ENCODE results near the gene LMF2.

LMF2 gene

GRCh38 chr22:50482107-50483074, 25.1 kb downstream of the LMF2 start:
- DNase-seq (ENCODE audit: low read depth): no peak

GRCh38 chr22:50481440-50482106, 25.9 kb downstream of the LMF2 start, which contains the start of gene ADM2:
ADM2 (plus strand) TSS chr22:50481543; CDS start chr22:50481848, 305 bp downstream.
- peak; percentile 50 for DNase-seq (ENCODE audit: low read depth)

- DNase-seq (ENCODE audit: low read depth): no peak
Measured at GRCh38 chr22:50481045-50481439, 26.5 kb downstream of the LMF2 start.

GRCh38 chr22:50479721-50480120, 27.8 kb downstream of the LMF2 start:
- DNase-seq (ENCODE audit: low read depth): no peak

- no peak for DNase-seq (ENCODE audit: low read depth)
Measured at GRCh38 chr22:50477923-50478322, 29.6 kb downstream of the LMF2 start.

- DNase-seq (ENCODE audit: low read depth): no peak
Measured at GRCh38 chr22:50476868-50477267, 30.6 kb downstream of the LMF2 start.

GRCh38 chr22:50475652-50476002, 31.9 kb downstream of the LMF2 start:
- no peak for DNase-seq (ENCODE audit: low read depth)

- DNase-seq (ENCODE audit: low read depth): peak; percentile 83
Measured at GRCh38 chr22:50474710-50475651, 32.5 kb downstream of the LMF2 start, which contains the start of gene SBF1. SBF1 (minus strand) TSS chr22:50475035; CDS start chr22:50474840, 195 bp downstream.

GRCh38 chr22:50473855-50474671, 33.4 kb downstream of the LMF2 start:
- no peak for DNase-seq (ENCODE audit: low read depth)

- peak; percentile 44 for DNase-seq (ENCODE audit: low read depth)
Measured at GRCh38 chr22:50473088-50473487, 34.4 kb downstream of the LMF2 start.

GRCh38 chr22:50471962-50472361, 35.5 kb downstream of the LMF2 start:
- DNase-seq (ENCODE audit: low read depth): no peak

- DNase-seq (ENCODE audit: low read depth): no peak
Measured at GRCh38 chr22:50471197-50471847, 36.2 kb downstream of the LMF2 start.

- DNase-seq (ENCODE audit: low read depth): no peak
Measured at GRCh38 chr22:50470491-50470890, 37.0 kb downstream of the LMF2 start.

GRCh38 chr22:50469377-50470305, 37.9 kb downstream of the LMF2 start:
- DNase-seq (ENCODE audit: low read depth): peak; percentile 93

- no peak for DNase-seq (ENCODE audit: low read depth)
Measured at GRCh38 chr22:50468626-50469025, 38.9 kb downstream of the LMF2 start.

GRCh38 chr22:50467773-50468440, 39.6 kb downstream of the LMF2 start:
- no peak for DNase-seq (ENCODE audit: low read depth)

- DNase-seq (ENCODE audit: low read depth): no peak
Measured at GRCh38 chr22:50467341-50467740, 40.2 kb downstream of the LMF2 start.

GRCh38 chr22:50465066-50465930, 42.2 kb downstream of the LMF2 start:
- DNase-seq (ENCODE audit: low read depth): no peak
